Stimulated activated CD8-positive, alpha-beta memory T cell treated with anti-CD3 and anti-CD28 coated beads, Interleukin-2, amount 100 ng/mL, for 48 hours (primary cell): Measurements from ENCODE around the gene SMIM41.
"Not testable (repeated sequence)": the region's sequence is repeated elsewhere in the genome, so short reads cannot be mapped to it uniquely, and the experiment has no call there.

Experiments used
- DNase-seq, 2 donors: peaks; one replicate each; pipeline ENCODE4 v3.0.0-alpha.2; 2020; ENCODE audit warnings: low read depth in 2 of 2

SMIM41 gene

DNA sequence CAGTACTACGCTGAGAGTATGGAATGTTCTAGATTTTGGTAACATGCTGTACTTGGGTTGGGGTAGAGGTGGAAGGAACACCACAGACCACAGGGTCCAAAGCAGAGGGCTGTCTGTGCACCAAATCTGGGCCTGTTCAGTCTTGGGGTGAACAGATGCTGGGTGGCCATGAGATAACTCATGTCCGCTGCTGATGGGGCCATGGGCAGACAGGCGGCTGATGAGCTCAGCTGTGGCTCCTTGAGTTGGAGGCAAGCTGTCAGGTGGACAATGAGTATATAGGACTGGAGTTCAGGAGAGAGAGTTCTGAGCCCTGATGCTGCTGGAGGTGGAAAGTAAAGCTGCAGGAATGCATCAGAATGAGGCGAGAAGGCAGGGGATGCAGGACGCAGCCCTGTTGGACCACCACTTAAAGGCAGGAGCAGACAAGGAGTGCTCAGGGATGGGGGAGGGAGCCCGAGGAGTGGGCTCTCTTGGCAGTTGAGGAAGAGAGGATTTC, 6.2 kb downstream of the SMIM41 start:
- DNase-seq, result no peak

GRCh38 chr12:52086366-52086765, 6.9 kb downstream of the SMIM41 start:
- no peak for DNase-seq

GRCh38 chr12:52086944-52087835, 7.7 kb downstream of the SMIM41 start:
- DNase-seq, result no peak

- DNase-seq, result no peak
Measured at GRCh38 chr12:52087961-52088820, 8.7 kb downstream of the SMIM41 start.

DNA sequence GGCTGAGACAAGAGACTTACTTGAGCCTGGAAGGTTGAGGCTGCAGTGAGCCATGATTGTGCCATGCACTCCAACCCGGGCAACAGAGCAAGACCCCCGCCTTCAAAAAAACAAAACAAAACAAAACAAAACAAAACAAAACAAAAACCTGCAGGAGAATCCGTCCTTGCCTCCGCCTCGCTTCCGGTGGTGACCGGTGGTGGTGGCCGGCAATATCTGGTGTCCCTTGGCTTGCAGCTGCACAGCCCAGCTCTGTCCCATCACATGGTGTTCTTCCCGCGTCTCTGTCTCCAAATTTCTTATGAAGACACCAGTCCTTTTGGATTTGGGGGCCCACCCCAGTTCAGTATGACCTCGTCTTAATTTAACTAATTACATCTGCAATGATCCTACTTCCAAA, 10.0 kb downstream of the SMIM41 start:
- DNase-seq, result no peak

DNA sequence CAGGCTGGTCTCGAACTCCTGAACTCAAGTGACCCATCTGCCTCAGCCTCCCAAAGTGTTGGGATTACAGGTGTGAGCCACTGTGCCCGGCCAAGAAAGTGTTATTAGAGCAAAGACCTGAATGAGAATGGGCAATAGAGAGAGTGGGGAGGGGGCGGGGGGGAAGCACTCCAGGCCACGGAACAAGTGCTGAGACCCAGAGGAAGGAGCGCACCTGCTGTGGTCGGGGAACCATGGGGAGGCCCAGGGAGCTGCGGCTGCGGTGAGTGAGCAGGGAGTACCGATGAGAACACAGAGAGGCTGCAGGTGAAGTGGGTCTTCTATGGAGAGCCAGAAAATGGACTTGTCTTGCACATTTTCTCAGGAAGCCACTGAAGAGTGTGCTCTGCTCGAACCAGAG, 10.8 kb downstream of the SMIM41 start:
- no peak for DNase-seq

DNA sequence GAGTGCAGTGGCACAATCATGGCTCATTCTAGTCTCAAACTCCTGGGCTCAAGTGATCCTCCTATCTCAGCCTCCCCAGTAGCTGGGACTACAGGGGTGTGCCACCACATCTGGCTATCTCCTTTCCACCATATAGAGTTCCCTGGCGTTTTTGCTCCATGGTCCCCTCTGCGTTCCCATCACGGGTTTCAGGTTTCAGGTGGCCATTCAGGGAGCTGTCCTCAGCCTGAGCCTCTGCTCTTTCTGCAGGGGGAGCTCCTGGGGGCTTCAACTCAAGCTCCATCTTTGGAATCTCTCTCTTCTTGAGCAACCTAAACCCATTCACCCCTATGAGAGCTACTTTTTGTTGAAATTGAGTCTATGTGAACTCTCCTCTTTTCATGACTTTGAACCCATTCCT, 11.6 kb downstream of the SMIM41 start:
- DNase-seq, result no peak

- DNase-seq, result no peak
Measured at GRCh38 chr12:52091869-52092268, 12.4 kb downstream of the SMIM41 start.

DNA sequence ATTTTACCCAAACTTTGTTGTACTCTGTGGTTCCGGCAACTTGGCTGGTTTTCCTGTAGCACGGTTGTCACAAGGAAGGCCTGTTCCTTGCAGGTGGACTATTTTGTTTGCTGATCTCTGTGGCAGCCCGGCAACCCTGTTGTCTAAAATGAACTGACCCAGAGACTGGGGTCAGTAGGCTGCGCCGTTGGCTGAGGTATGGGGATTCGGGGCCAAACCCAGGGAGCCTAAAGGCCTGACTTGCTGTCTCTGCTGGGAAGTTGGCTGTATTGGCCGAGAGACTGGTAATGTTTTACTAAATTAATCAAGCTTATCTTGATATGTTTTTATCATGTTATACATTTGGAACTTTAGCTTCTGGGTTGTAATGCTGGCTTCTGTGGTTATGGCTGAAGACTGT, 13.8 kb downstream of the SMIM41 start:
- no peak for DNase-seq

DNA sequence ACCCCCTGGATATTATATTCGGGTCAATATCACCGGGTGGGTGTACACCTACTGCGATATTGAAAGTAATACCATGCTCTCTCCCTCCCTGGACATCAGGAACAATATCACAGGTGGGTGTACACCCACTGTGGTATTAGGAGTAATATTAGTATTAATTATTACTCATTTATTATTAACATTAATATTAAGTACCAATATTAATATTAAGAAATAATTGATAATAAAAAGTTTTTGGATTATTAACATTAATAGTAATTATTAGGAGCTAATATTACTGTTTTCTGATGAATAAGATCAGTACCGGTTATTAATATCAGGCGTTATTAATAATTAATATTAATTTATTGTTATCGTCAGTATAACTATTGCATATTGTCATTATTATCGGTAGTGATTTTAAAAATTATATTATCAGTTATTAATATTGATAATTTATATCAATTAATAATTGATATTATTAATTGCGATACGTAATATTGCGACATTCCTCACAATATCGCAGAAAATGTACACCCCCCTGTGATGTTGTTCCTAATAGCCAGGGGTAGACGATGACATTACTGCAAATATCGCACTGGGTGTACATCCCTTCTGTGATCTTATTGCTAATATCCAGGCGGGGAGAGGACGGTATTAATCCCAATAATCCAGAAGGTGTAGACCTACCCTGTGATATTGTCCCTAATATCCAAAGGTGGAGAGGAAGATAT, 17.0 kb downstream of the SMIM41 start:
- DNase-seq, result no peak

- DNase-seq, result no peak
Measured at GRCh38 chr12:52097045-52097666, 17.7 kb downstream of the SMIM41 start.

- not testable (repeated sequence) for DNase-seq
Measured at GRCh38 chr12:52104431-52105089, 25.1 kb downstream of the SMIM41 start.

DNA sequence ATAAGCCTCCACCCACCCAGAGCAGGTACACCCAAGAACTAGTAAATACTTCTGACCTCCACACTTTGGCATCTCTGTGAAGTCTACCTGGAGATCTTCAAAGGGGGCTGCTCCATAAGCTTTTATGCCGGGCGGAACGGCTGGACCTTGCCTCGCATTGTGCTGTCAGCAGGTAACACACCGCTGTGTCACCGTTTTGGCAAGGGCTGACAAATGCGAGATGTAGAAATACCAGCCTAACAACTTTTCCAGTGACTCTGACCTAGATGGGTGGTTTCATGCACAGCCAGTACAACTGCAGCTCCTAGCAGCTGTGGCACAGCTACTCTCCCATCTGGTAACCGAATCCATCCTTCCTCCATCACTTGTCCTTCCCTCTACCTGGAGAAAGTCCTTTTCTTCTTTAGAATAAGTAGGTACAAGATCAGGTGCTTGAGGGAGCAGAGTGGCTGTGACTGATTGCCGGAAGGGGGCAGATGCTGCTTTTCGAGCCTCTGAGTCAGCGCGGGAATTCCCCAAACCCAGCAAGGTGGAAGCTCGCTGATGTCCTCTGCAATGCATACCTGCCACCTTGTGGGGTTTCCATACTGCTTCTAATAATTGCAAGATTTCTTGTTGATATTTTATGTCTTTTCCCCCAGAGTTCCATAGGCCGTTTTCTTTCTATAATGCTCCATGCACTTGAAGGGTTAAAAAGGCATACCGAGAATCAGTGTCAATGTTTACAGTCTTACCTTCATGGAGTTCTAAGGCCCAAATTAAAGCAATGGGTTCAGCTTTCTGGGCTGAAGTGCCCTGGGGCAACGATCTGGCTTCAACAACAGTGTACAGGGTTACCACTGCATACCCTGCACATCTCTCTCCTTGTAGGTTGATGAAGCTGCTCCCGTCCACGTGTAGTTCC, 37.0 kb downstream of the SMIM41 start:
- peak; percentile 18 to 41 for DNase-seq

DNA sequence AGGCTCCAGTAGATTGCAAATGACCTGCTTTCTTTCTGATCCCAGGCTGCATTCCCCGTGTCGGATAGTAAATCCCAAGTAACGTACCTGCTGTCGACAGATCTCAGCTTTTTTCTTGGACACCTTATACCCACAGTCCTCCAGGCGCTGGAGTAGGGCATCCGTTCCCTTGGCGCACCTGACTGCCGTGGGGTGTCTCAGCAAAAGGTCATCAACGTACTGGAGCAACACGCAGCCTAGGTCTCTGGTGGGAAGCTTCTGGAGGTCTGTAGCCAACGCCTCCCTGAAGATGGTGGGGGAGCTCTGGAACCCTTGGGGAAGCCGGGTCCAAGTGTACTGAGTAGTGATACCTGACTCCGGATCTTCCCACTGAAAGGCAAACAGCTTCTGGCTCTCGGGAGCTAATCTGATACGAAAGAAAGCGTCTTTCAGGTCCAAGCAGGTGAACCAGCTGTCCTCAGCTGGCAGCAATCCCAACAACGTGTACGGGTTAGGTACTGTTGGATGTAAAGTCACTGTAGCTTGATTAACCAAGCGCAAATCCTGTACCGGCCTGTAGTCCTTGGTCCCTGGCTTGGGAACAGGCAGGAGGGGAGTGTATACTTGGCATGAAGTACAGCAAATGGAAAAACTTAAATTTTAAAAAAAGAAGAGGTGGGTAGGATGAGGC, 38.4 kb downstream of the SMIM41 start:
- DNase-seq, result not testable (repeated sequence)

GRCh38 chr12:52119398-52120254, 40.1 kb downstream of the SMIM41 start:
- peak in 1 of 2 donors; percentile 37 for DNase-seq

- DNase-seq, result no peak
Measured at GRCh38 chr12:52120951-52121823, 41.7 kb downstream of the SMIM41 start.

GRCh38 chr12:52121824-52122539, 42.5 kb downstream of the SMIM41 start:
- peak; percentile 57 for DNase-seq
